Vagina (tissue), 2 donors: ENCODE results near the gene TENM4. TPM values are rescaled to one million over a fixed set of nuclear protein-coding genes. Genes with fewer than 3 reads are reported as not detected.

Source experiments
- DNase-seq, 2 donors: peaks; one replicate each; pipeline ENCODE4 v3.0.0-alpha.2; 2017; ENCODE audit errors: extremely low spot score in 2 of 2
- H3K27ac ChIP-seq: fragments of 200-600 bp; sonication (generic); one replicate; pipeline ENCODE4 v1.5.1; 2019
- H3K27me3 ChIP-seq: fragments of 200-600 bp; sonication (generic); one replicate; pipeline ENCODE4 v1.5.1; 2019
- H3K36me3 ChIP-seq, 2 donors: fragments of 200-600 bp; sonication (generic); one replicate each; pipeline ENCODE4 v1.5.1; 2017 to 2019
- H3K4me1 ChIP-seq: fragments of 200-600 bp; sonication (generic); one replicate; pipeline ENCODE4 v1.5.1; 2019
- H3K4me3 ChIP-seq, 2 donors: fragments of 200-600 bp; sonication (generic); 1 replicate in 1 of 2; 2 replicates in 1 of 2; pipeline ENCODE4 v1.5.1; 2016 to 2019
- H3K9me3 ChIP-seq: fragments of 200-600 bp; sonication (generic); one replicate; pipeline ENCODE4 v1.5.1; 2019
- POLR2A ChIP-seq, 2 donors: fragments of 450-650 bp; IDR thresholded peaks; one replicate each; pipeline ENCODE4 v1.6.1; 2017; ENCODE audit warnings: antibody characterized with exemption in 2 of 2, mild to moderate bottlenecking in 2 of 2, moderate library complexity in 2 of 2
- POLR2AphosphoS5 ChIP-seq, 2 donors: sonication (generic); formaldehyde crosslinking; IDR thresholded peaks; one replicate each; pipeline ENCODE4 v1.9.0; 2017; ENCODE audit warnings: antibody characterized with exemption in 2 of 2, mild to moderate bottlenecking in 2 of 2, low read depth in 1 of 2; ENCODE audit not compliant: insufficient read depth in 1 of 2
- intact Hi-C: fragments of 100-400 bp; cut with DNase I; formaldehyde crosslinking; loops from one replicate; pipeline ENCODE4 v1.15.1; 2023
- total RNA-seq: library from RNA; depleted of rRNA; stranded (reverse); fragments of >200 nt; gene quantifications from one replicate; pipeline ENCODE4 v1.2.3, GENCODE V29; 2016
- TF ChIP-seq, protein P1 (sequence below), 3 experiments: fragments of 450-650 bp in 2 of 3; fragments of 200-600 bp in 1 of 3; sonication (generic) in 1 of 3; IDR thresholded peaks; one replicate each; pipeline ENCODE4 v1.5.1; 2017 to 2019; ENCODE audit warnings: antibody characterized with exemption in 3 of 3, mild to moderate bottlenecking in 2 of 3, moderate library complexity in 2 of 3

TENM4 gene
- total RNA-seq, 1 donor from 2014 or later: 12.5 TPM

DNA sequence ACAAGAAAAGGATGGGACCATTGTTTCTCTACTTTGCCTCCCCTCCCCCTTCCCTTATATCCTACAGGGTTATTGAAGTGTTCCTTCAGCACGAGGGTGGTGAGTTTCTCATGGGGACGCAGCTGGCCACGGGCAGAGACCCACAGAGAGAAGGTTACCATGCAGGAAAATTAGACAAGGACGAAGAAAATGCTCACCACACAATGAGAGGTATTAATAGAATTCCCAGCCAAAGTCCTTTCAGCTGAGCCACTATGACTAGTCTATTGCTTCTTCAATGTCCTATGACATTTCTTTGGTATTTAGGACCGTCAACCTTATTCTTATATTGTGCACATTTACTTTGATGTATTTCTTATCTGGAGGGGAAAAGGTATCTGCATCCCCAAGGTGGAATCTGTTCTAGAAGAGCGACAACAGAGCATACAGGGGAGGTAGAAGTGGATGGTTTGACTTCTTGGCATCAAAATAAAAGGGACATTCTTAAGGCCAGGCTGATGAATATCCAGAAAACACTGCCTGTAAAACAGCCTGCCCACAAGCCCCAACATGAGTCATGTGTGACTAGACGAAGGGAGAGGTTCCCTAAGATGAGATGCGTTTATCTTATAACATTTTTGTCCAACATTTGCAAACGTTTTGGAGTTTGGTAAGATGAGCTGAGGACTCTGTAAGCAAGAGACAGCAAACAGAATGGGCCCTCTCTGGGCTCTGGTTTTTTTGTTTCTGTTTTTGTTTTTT is 656.3 kb downstream of the TENM4 start:
- no peak for TF ChIP-seq POLR2AphosphoS5 (IDR thresholded peaks at IDR 0.05; ENCODE audit: insufficient read depth in 1 of 2, low read depth in 1 of 2)
- no peak for TF ChIP-seq POLR2A (IDR thresholded peaks at IDR 0.05)
- TF ChIP-seq, protein P1, sequence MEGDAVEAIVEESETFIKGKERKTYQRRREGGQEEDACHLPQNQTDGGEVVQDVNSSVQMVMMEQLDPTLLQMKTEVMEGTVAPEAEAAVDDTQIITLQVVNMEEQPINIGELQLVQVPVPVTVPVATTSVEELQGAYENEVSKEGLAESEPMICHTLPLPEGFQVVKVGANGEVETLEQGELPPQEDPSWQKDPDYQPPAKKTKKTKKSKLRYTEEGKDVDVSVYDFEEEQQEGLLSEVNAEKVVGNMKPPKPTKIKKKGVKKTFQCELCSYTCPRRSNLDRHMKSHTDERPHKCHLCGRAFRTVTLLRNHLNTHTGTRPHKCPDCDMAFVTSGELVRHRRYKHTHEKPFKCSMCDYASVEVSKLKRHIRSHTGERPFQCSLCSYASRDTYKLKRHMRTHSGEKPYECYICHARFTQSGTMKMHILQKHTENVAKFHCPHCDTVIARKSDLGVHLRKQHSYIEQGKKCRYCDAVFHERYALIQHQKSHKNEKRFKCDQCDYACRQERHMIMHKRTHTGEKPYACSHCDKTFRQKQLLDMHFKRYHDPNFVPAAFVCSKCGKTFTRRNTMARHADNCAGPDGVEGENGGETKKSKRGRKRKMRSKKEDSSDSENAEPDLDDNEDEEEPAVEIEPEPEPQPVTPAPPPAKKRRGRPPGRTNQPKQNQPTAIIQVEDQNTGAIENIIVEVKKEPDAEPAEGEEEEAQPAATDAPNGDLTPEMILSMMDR (IDR thresholded peaks at IDR 0.05): no peak
- intact Hi-C loops: no loop called here
- H3K27me3 ChIP-seq: no peaks in the 10 kb centered on the region

GRCh38 chr11:78783846-78784245 is 657.0 kb downstream of the TENM4 start:
- no peak overlapping the region for H3K4me3 ChIP-seq
- H3K4me1 ChIP-seq: peaks cover 6% of the 10 kb centered on the region
- TF ChIP-seq POLR2A (IDR thresholded peaks at IDR 0.05) (no peak), POLR2AphosphoS5 (IDR thresholded peaks at IDR 0.05; ENCODE audit: insufficient read depth in 1 of 2, low read depth in 1 of 2) (no peak)
- TF ChIP-seq, protein P1 (IDR thresholded peaks at IDR 0.05): no peak
- no peaks in the 10 kb centered on the region for H3K9me3 ChIP-seq
- H3K36me3 ChIP-seq: no peaks in the 10 kb centered on the region
- intact Hi-C loops: no loop called here
- H3K27ac ChIP-seq: no peak overlapping the region
- DNase-seq: no peak
- H3K27me3 ChIP-seq: no peaks in the 10 kb centered on the region

More for the DNA sequence above, 656.3 kb downstream of the TENM4 start:
- Histone ChIP-seq H3K36me3 (no peaks in the 10 kb centered on the region), H3K4me1 (peaks cover 6% of the 10 kb centered on the region), H3K9me3 (no peaks in the 10 kb centered on the region), H3K4me3 (no peak overlapping the region), H3K27ac (no peak overlapping the region)
- DNase-seq: no peak

DNA sequence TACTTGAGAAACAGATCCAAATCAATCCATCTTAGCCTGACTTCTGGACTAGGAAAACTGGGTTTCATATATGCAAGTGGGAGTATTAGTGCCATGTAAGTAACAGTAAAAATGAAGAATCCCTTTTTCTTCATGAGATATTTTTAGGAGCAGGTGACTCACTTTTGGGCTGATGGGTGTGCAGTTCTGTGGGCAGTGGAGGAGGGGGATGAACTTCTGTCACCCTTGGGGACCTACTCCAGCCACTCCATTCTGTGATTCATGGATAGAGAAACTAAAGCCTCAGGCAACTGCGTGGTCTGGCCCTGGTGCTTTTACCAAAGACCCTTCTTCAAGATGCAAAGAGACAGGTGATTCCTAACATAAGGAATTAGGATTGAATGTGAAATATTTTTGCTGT is 657.5 kb downstream of the TENM4 start:
- Histone ChIP-seq H3K27me3 (no peaks in the 10 kb centered on the region), H3K27ac (no peak overlapping the region), H3K4me3 (no peak overlapping the region), H3K4me1 (peaks cover 6% of the 10 kb centered on the region), H3K36me3 (no peaks in the 10 kb centered on the region), H3K9me3 (no peaks in the 10 kb centered on the region)
- no peak for DNase-seq
- TF ChIP-seq POLR2AphosphoS5 (IDR thresholded peaks at IDR 0.05; ENCODE audit: insufficient read depth in 1 of 2, low read depth in 1 of 2) (no peak), POLR2A (IDR thresholded peaks at IDR 0.05) (no peak)
- TF ChIP-seq, protein P1 (IDR thresholded peaks at IDR 0.05): no peak
- intact Hi-C loops: no loop called here

GRCh38 chr11:78782725-78783124 is 658.1 kb downstream of the TENM4 start:
- peaks cover 6% of the 10 kb centered on the region for H3K4me1 ChIP-seq
- DNase-seq: no peak
- H3K4me3 ChIP-seq: no peak overlapping the region
- no peaks in the 10 kb centered on the region for H3K9me3 ChIP-seq
- H3K27ac ChIP-seq: no peak overlapping the region
- H3K27me3 ChIP-seq: no peaks in the 10 kb centered on the region
- H3K36me3 ChIP-seq: no peaks in the 10 kb centered on the region
- intact Hi-C loops: no loop called here
- TF ChIP-seq, protein P1 (IDR thresholded peaks at IDR 0.05): no peak
- no peak for TF ChIP-seq POLR2A (IDR thresholded peaks at IDR 0.05)
- no peak for TF ChIP-seq POLR2AphosphoS5 (IDR thresholded peaks at IDR 0.05; ENCODE audit: insufficient read depth in 1 of 2, low read depth in 1 of 2)

DNA sequence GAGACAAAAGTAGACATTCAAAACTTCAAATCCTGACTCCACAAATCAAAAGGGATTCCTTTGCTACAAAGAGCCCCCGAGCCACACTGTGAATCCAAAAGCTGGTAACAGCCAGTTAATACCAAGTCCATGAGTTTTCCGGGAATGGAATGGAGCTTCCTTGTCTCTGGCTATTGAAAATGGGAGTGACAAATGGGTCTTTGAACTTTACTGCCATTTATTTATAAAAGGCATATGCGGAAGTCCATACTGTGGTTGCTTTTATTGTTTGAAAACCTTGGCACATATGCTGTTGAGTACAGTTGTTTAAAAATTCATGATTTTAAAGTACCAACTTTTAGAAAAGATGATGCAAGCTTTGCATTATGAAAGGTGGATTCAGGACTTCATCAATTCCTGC is 659.9 kb downstream of the TENM4 start:
- TF ChIP-seq POLR2A (IDR thresholded peaks at IDR 0.05): no peak
- TF ChIP-seq, protein P1 (IDR thresholded peaks at IDR 0.05): no peak
- TF ChIP-seq POLR2AphosphoS5 (IDR thresholded peaks at IDR 0.05; ENCODE audit: insufficient read depth in 1 of 2, low read depth in 1 of 2): no peak
- Histone ChIP-seq H3K9me3 (no peaks in the 10 kb centered on the region), H3K4me1 (peaks cover 6% of the 10 kb centered on the region), H3K36me3 (no peaks in the 10 kb centered on the region), H3K27me3 (no peaks in the 10 kb centered on the region), H3K4me3 (no peak overlapping the region), H3K27ac (no peak overlapping the region)
- no peak for DNase-seq
- intact Hi-C loops: no loop called here
